Measurements from ENCODE around the gene AFF3.

The AFF3 gene

DNA sequence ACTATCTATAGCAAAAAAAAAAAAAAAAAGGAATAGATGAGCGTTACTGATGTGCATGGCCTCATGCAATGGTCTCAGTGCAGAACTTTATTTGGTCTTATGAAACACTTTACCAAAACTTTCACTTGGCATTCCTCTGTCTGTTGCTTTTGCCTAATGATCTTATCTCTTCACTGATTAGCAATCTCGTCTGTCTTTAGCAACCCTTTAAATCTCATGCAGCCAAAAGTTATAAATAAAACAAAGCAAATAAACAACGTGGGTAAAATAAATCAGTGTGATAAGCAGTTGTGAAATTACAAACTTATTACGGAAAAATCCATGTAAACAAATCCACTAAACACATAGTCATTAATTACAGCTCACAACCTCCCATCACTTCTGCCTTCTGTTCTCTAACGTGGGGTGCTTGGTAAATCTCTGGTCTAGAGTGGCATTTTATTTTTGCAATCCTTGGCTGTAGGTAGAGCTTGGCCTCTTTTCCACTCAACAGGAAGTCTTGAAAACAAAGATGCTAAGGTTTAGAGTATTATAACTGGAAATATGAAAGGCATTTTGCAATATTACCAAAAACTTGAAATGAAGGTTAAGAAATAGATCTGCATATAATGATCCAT lies 288.0 kb downstream of the AFF3 start:
- TF ChIP-seq, protein P1, sequence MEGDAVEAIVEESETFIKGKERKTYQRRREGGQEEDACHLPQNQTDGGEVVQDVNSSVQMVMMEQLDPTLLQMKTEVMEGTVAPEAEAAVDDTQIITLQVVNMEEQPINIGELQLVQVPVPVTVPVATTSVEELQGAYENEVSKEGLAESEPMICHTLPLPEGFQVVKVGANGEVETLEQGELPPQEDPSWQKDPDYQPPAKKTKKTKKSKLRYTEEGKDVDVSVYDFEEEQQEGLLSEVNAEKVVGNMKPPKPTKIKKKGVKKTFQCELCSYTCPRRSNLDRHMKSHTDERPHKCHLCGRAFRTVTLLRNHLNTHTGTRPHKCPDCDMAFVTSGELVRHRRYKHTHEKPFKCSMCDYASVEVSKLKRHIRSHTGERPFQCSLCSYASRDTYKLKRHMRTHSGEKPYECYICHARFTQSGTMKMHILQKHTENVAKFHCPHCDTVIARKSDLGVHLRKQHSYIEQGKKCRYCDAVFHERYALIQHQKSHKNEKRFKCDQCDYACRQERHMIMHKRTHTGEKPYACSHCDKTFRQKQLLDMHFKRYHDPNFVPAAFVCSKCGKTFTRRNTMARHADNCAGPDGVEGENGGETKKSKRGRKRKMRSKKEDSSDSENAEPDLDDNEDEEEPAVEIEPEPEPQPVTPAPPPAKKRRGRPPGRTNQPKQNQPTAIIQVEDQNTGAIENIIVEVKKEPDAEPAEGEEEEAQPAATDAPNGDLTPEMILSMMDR (IDR thresholded peaks at IDR 0.05; ENCODE audit: insufficient read depth, low read depth, low read length, missing control alignments): no peak
- no peak overlapping the region for H3K4me3 ChIP-seq (ENCODE audit: low read length)
- DNase-seq (ENCODE audit: low read depth): no peak

DNA sequence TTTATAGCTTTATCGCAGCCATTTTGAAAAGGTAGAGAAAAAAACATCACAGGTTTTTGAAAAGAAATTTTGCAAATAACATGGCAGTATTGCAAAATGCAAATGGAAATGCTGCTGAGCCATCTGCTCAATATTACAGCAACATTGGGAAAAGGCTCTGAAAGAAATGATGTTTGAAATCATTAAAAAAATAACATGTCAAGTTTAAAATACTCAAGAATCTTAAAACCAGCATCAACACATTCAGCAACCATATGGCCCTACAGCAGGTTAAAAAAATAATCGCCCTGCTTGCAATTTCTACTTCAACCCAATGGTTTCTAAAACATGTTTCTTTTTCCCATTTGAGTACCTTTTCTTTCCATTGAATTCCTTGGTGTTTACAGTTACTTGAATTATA lies 289.4 kb downstream of the AFF3 start:
- TF ChIP-seq, protein P1 (IDR thresholded peaks at IDR 0.05; ENCODE audit: insufficient read depth, low read depth, low read length, missing control alignments): no peak
- DNase-seq (ENCODE audit: low read depth): no peak
- no peak overlapping the region for H3K4me3 ChIP-seq (ENCODE audit: low read length)

DNA sequence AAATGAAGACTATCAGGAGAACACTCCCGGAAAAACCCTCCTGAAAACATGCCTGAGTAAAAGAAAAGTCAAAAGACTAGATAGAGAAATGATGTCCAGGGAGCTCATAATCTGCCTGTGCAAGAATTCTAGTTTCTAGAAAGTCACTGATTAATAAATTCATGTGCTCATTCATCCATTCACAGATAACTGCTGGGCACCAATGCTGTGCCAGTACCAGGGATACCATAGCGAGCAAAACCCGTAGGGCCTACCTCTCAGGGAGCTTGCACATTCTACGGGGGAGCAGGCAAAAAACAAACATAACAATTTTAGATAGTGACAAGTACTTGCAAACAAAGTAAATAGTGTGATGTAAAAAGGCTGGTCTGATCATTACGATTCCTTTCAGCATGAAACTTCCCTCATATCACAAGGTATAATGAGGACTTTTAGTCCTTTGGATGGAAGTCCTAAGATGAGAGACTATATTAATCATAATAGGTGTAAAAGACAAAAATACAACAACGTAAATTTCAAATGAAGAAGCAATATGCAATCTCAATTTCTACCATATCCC lies 289.9 kb downstream of the AFF3 start:
- H3K4me3 ChIP-seq (ENCODE audit: low read length): no peak overlapping the region
- no peak for DNase-seq (ENCODE audit: low read depth)
- TF ChIP-seq, protein P1 (IDR thresholded peaks at IDR 0.05; ENCODE audit: insufficient read depth, low read depth, low read length, missing control alignments): no peak

DNA sequence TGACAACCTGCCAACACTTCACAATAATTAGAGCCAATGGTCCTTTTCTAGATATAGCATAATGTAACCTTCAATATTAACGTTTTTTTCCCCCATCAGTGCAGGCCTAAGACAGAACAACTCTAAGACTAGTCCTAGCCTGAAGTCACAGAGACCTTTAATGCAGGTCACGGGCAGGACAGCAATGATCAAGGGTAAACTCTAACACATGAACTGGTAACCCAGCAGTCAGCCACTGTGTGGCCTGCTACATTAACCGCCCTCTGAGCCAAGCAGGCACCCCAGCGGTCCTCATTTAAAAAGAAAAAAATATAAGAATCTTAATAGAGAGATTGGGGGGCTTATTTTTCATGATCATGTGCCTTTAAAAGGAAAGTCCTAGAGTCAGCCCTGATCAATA lies 290.6 kb downstream of the AFF3 start:
- TF ChIP-seq, protein P1 (IDR thresholded peaks at IDR 0.05; ENCODE audit: insufficient read depth, low read depth, low read length, missing control alignments): no peak
- no peak overlapping the region for H3K4me3 ChIP-seq (ENCODE audit: low read length)
- DNase-seq (ENCODE audit: low read depth): no peak

DNA sequence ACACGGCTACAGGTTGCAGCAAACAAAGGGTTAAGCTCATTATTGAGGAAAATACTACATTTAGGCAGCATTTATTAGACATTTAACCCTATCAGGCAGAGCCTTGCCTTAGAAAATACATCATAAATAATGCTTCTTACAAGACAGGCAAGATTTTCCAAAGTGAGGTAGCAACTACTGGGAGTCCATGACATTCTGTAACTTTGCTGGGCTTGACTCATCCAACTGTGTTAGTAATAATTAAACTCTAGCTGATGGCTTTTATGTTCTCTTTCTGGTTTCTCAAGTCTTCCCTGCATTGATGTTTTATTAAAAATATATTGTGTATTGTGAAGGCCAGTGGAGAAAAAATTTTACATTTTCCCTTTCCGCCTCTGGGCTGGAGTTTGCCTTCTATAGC lies 291.3 kb downstream of the AFF3 start:
- H3K4me3 ChIP-seq (ENCODE audit: low read length): no peak overlapping the region
- DNase-seq (ENCODE audit: low read depth): no peak
- TF ChIP-seq, protein P1 (IDR thresholded peaks at IDR 0.05; ENCODE audit: insufficient read depth, low read depth, low read length, missing control alignments): no peak

DNA sequence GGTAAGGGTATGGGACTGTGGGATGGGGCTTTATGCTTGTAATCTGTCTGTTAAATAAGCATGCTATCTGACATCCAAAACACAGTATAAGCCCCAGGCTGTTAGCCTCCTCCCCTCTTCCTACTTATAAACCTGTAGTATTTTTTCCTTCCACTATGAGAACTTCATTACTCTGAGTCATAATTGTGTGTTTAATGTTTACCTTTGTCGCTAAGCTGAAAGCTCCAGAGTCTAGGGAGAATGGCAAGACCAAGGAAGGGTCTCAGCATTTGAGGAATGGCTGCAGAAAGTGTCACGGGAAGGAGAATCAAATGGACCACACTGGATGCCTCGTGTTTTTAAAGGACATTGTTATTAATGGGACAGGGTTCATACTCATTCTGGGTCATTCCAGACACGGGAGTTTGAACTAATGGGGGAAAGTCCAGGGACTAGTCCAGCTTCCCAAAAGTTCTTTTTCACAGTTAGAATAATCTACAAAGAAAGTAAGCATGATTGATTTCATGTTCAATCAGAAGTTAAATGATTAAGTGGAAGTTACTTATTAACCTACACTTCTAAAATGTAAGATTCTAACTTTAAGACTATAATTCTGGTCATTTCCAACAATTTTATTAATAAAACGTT lies 292.2 kb downstream of the AFF3 start:
- DNase-seq (ENCODE audit: low read depth): no peak
- TF ChIP-seq, protein P1 (IDR thresholded peaks at IDR 0.05; ENCODE audit: insufficient read depth, low read depth, low read length, missing control alignments): no peak
- H3K4me3 ChIP-seq (ENCODE audit: low read length): no peak overlapping the region
